Neural progenitor cell (in vitro differentiated cells): ENCODE measurements around the gene RNF8.

Experiments
- CTCF ChIP-seq: fragments of 200-600 bp; sonication (generic); IDR thresholded peaks from 2 replicates; pipeline ENCODE4 v1.5.1; 2017; ENCODE audit warnings: antibody characterized with exemption, mild to moderate bottlenecking
- EZH2phosphoT487 ChIP-seq: fragments of 200-600 bp; sonication (generic); IDR thresholded peaks from 2 replicates; pipeline ENCODE4 v1.6.1; 2017; ENCODE audit warnings: antibody characterized with exemption

- TF ChIP-seq CTCF = no peak
- no peak for TF ChIP-seq EZH2phosphoT487
These were observed 63.6 kb downstream of the RNF8 start for GRCh38 chr6:37417393-37417792.
